GM19324 (cell line): ENCODE results near the gene LYSMD2.
"Not testable (repeated sequence)": the region's sequence is repeated elsewhere in the genome, so short reads cannot be mapped to it uniquely, and the experiment has no call there.

ENCODE experiments used
- ATAC-seq: cut with Tn5 transposase; IDR thresholded peaks from one replicate; pipeline ENCODE4 v1.9.1; 2021; ENCODE audit warnings: mild to moderate bottlenecking, moderate library complexity; ENCODE audit not compliant: unreplicated experiment, low FRiP score

The LYSMD2 gene

GRCh38 chr15:51737522-51738305 lies at the start of gene LYSMD2:
Gene LYSMD2 (minus strand): TSS chr15:51737655. CDS start chr15:51737622, 33 bp downstream.
- ATAC-seq: peak; percentile 60

GRCh38 chr15:51787130-51787529 lies 49.7 kb upstream of the LYSMD2 start:
- not testable (repeated sequence) for ATAC-seq

- no peak for ATAC-seq
Observed at GRCh38 chr15:51783967-51784366, 46.5 kb upstream of the LYSMD2 start.

GRCh38 chr15:51782357-51782896 lies 45.0 kb upstream of the LYSMD2 start:
- ATAC-seq: no peak

- ATAC-seq: no peak
Observed at GRCh38 chr15:51781506-51781905, 44.1 kb upstream of the LYSMD2 start.

- no peak for ATAC-seq
Observed at GRCh38 chr15:51780636-51781035, 43.2 kb upstream of the LYSMD2 start.

GRCh38 chr15:51776952-51777569 lies 39.6 kb upstream of the LYSMD2 start:
- ATAC-seq: peak; percentile 50

- no peak for ATAC-seq
Observed at GRCh38 chr15:51775967-51776816, 38.7 kb upstream of the LYSMD2 start.

- no peak for ATAC-seq
Observed at GRCh38 chr15:51774916-51775315, 37.5 kb upstream of the LYSMD2 start.

GRCh38 chr15:51771773-51772172 lies 34.3 kb upstream of the LYSMD2 start:
- ATAC-seq: no peak

GRCh38 chr15:51770902-51771301 lies 33.4 kb upstream of the LYSMD2 start:
- no peak for ATAC-seq

- no peak for ATAC-seq
Observed at GRCh38 chr15:51768018-51768417, 30.6 kb upstream of the LYSMD2 start.

- no peak for ATAC-seq
Observed at GRCh38 chr15:51766341-51766740, 28.9 kb upstream of the LYSMD2 start.

- no peak for ATAC-seq
Observed at GRCh38 chr15:51765751-51766150, 28.3 kb upstream of the LYSMD2 start.

- ATAC-seq: no peak
Observed at GRCh38 chr15:51760805-51761204, 23.4 kb upstream of the LYSMD2 start.

GRCh38 chr15:51759557-51760070 lies 22.2 kb upstream of the LYSMD2 start:
- no peak for ATAC-seq

GRCh38 chr15:51758645-51759044 lies 21.2 kb upstream of the LYSMD2 start:
- ATAC-seq: no peak

- no peak for ATAC-seq
Observed at GRCh38 chr15:51757450-51757849, 20.0 kb upstream of the LYSMD2 start.

GRCh38 chr15:51756482-51756881 lies 19.0 kb upstream of the LYSMD2 start:
- ATAC-seq: no peak

- no peak for ATAC-seq
Observed at GRCh38 chr15:51755790-51756189, 18.3 kb upstream of the LYSMD2 start.

GRCh38 chr15:51754267-51754666 lies 16.8 kb upstream of the LYSMD2 start:
- no peak for ATAC-seq
